Upper lobe of left lung (tissue), 6 donors: ENCODE data around the gene RASA3. TPM values are rescaled to one million over a fixed set of nuclear protein-coding genes. Genes with fewer than 3 reads are reported as not detected.

Source experiments
- ATAC-seq, 2 donors: fragments of 200-7000 bp; cut with Tn5 transposase; one replicate each; pipeline ENCODE4 v1.9.1; 2022; ENCODE audit warnings: mild to moderate bottlenecking in 2 of 2, moderate library complexity in 2 of 2; ENCODE audit not compliant: low FRiP score in 2 of 2
- DNase-seq, 2 donors: peaks; one replicate each; pipeline ENCODE4 v3.0.0-alpha.2; 2019 to 2020
- H3K27ac ChIP-seq, 4 donors: fragments of 200-600 bp; sonication (generic); one replicate each; pipeline ENCODE4 v1.5.1; 2016 to 2019
- H3K27me3 ChIP-seq, 4 donors: fragments of 200-600 bp; sonication (generic); one replicate each; pipeline ENCODE4 v1.5.1; 2017 to 2019
- H3K36me3 ChIP-seq, 4 donors: fragments of 200-600 bp; sonication (generic); one replicate each; pipeline ENCODE4 v1.5.1; 2016 to 2019
- H3K4me1 ChIP-seq, 4 donors: fragments of 200-600 bp; sonication (generic); one replicate each; pipeline ENCODE4 v1.5.1; 2018 to 2019
- H3K4me3 ChIP-seq, 4 donors: fragments of 200-600 bp; sonication (generic); one replicate each; pipeline ENCODE4 v1.5.1; 2017 to 2019; ENCODE audit warnings: mild to moderate bottlenecking in 2 of 4, moderate library complexity in 1 of 4
- H3K9me3 ChIP-seq, 4 donors: fragments of 200-600 bp; sonication (generic); one replicate each; pipeline ENCODE4 v1.5.1; 2018 to 2019
- CTCF ChIP-seq, 6 experiments: fragments of 450-650 bp in 4 of 6; fragments of 200-600 bp in 2 of 6; sonication (generic) in 2 of 6; IDR thresholded peaks; one replicate each; pipeline ENCODE4 v1.5.1; 2016 to 2019; ENCODE audit warnings: antibody characterized with exemption in 6 of 6
- EP300 ChIP-seq, 4 donors: sonication (generic); formaldehyde crosslinking; IDR thresholded peaks; one replicate each; pipeline ENCODE4 v1.5.1; 2017; ENCODE audit warnings: antibody characterized with exemption in 4 of 4, control low read depth in 2 of 4
- POLR2A ChIP-seq, 4 donors: fragments of 450-650 bp; IDR thresholded peaks; one replicate each; pipeline ENCODE4 v1.5.1; 2016 to 2017; ENCODE audit warnings: antibody characterized with exemption in 4 of 4, mild to moderate bottlenecking in 2 of 4
- POLR2AphosphoS5 ChIP-seq, 2 donors: sonication (generic); formaldehyde crosslinking; IDR thresholded peaks; one replicate each; pipeline ENCODE4 v1.5.1; 2017; ENCODE audit warnings: antibody characterized with exemption in 2 of 2
- WGBS, 2 donors: methylation state at CpG; one replicate each; pipeline ENCODE4 v1.1.5; 2017 to 2018; 5-methylcytosine and 5-hydroxymethylcytosine counted together
- total RNA-seq, 6 donors: library from RNA; depleted of rRNA in 4 of 6; stranded (reverse); fragments of >200 nt in 4 of 6; gene quantifications; one replicate each; pipeline versions ENCODE4 v1.1.0 to v1.2.1, GENCODE V29; 2016 to 2021
- donor health status: DM: no; HTN: no; CAD: no; lungs with moderate emphysema.
- donor health status: DM: no; HTN: yes; CAD: no; lungs with severe emphysema.

RASA3 gene
- total RNA-seq, 6 donors from 2014 or later, result 11.4 to 52.4 (median 18.4) TPM

- no peak overlapping the region for H3K27ac ChIP-seq
- TF ChIP-seq EP300 (IDR thresholded peaks at IDR 0.05), result no peak
- peaks cover 0 to 24% (median 7%) of the 10 kb centered on the region in 4 donors for H3K36me3 ChIP-seq
- H3K4me1 ChIP-seq, result peaks cover 22 to 32% (median 28%) of the 10 kb centered on the region in 4 donors
- no peak overlapping the region for H3K4me3 ChIP-seq
- DNase-seq (peak in 1 of 2 donors; percentile 8), ATAC-seq (no peak)
- no peaks in the 10 kb centered on the region for H3K9me3 ChIP-seq
- H3K27me3 ChIP-seq, result no peaks in the 10 kb centered on the region
- 81 to 82% methylated on average over 4 to 5 of the region's 5 CpGs for WGBS, 2 donors
Measured at GRCh38 chr13:114054264-114054663, 78.2 kb downstream of the RASA3 start.

GRCh38 chr13:114053026-114053425 lies 79.4 kb downstream of the RASA3 start:
- no peaks in the 10 kb centered on the region for H3K9me3 ChIP-seq
- WGBS, 2 donors, result 88 to 91% methylated on average over 9 to 14 of the region's 14 CpGs
- peaks cover 0 to 24% (median 7%) of the 10 kb centered on the region in 4 donors for H3K36me3 ChIP-seq
- DNase-seq, result peak in 1 of 2 donors; percentile 59
- no peak overlapping the region for H3K27ac ChIP-seq
- peaks cover 17 to 30% (median 19%) of the 10 kb centered on the region in 4 donors for H3K4me1 ChIP-seq
- TF ChIP-seq POLR2AphosphoS5 (IDR thresholded peaks at IDR 0.05), result no peak
- TF ChIP-seq EP300 (IDR thresholded peaks at IDR 0.05), result no peak
- TF ChIP-seq CTCF (IDR thresholded peaks at IDR 0.05), result no peak
- no peak for TF ChIP-seq POLR2A (IDR thresholded peaks at IDR 0.05)
- peak in 1 of 2 donors; percentile 66 for ATAC-seq
- no peaks in the 10 kb centered on the region for H3K27me3 ChIP-seq
- no peak overlapping the region for H3K4me3 ChIP-seq

GRCh38 chr13:114050536-114051450 lies 81.6 kb downstream of the RASA3 start:
- Histone ChIP-seq H3K9me3 (no peaks in the 10 kb centered on the region), H3K4me3 (no peak overlapping the region), H3K27ac (no peak overlapping the region), H3K27me3 (no peaks in the 10 kb centered on the region), H3K36me3 (peaks cover 0 to 18% (median 4%) of the 10 kb centered on the region in 4 donors), H3K4me1 (peaks cover 0 to 8% (median 0%) of the 10 kb centered on the region in 4 donors)
- DNase-seq (peak in 1 of 2 donors; percentile 70), ATAC-seq (no peak)
- WGBS, 2 donors, result 89 to 93% methylated on average over 37 to 39 of the region's 41 CpGs
- TF ChIP-seq POLR2A (IDR thresholded peaks at IDR 0.05) (no peak), EP300 (IDR thresholded peaks at IDR 0.05) (no peak), POLR2AphosphoS5 (IDR thresholded peaks at IDR 0.05) (no peak), CTCF (IDR thresholded peaks at IDR 0.05) (no peak)

- Histone ChIP-seq H3K9me3 (no peaks in the 10 kb centered on the region), H3K4me1 (peaks cover 0 to 8% (median 0%) of the 10 kb centered on the region in 4 donors), H3K36me3 (peaks cover 0 to 17% (median 0%) of the 10 kb centered on the region in 4 donors), H3K27me3 (no peaks in the 10 kb centered on the region), H3K4me3 (no peak overlapping the region), H3K27ac (no peak overlapping the region)
- 94 to 96% methylated on average over 13 to 18 of the region's 18 CpGs for WGBS, 2 donors
- peak in 1 of 2 donors; percentile 27 for ATAC-seq
- no peak for TF ChIP-seq POLR2A (IDR thresholded peaks at IDR 0.05)
- no peak for TF ChIP-seq CTCF (IDR thresholded peaks at IDR 0.05)
- no peak for TF ChIP-seq POLR2AphosphoS5 (IDR thresholded peaks at IDR 0.05)
- no peak for TF ChIP-seq EP300 (IDR thresholded peaks at IDR 0.05)
- peak in 1 of 2 donors; percentile 74 for DNase-seq
Measured at GRCh38 chr13:114049626-114050101, 82.8 kb downstream of the RASA3 start.

- ATAC-seq (peak in 1 of 2 donors; percentile 29), DNase-seq (no peak)
- Histone ChIP-seq H3K27me3 (no peaks in the 10 kb centered on the region), H3K4me3 (no peak overlapping the region), H3K4me1 (peaks cover 0 to 8% (median 0%) of the 10 kb centered on the region in 4 donors), H3K27ac (no peak overlapping the region), H3K36me3 (peaks cover 0 to 17% (median 0%) of the 10 kb centered on the region in 4 donors), H3K9me3 (no peaks in the 10 kb centered on the region)
- WGBS, 2 donors, result 59 to 68% methylated on average over 14 to 15 of the region's 15 CpGs
- TF ChIP-seq POLR2AphosphoS5 (IDR thresholded peaks at IDR 0.05), result no peak
- TF ChIP-seq CTCF (IDR thresholded peaks at IDR 0.05), result no peak
- TF ChIP-seq EP300 (IDR thresholded peaks at IDR 0.05), result no peak
- no peak for TF ChIP-seq POLR2A (IDR thresholded peaks at IDR 0.05)
Measured at GRCh38 chr13:114049026-114049425, 83.4 kb downstream of the RASA3 start.
